WTC11 (cell line): ENCODE measurements around the gene KRT76. TPM values are rescaled to one million over a fixed set of nuclear protein-coding genes. Genes with fewer than 3 reads are reported as not detected.

Source experiments
- ATAC-seq: fragments of 200-7000 bp; cut with Tn5 transposase; 2 replicates; pipeline ENCODE4 v1.10.0; 2021; ENCODE audit warnings: mild to moderate bottlenecking, moderate library complexity
- CTCF ChIA-PET: fragments of 300-600 bp; sonication (Branson Sonifier 250); formaldehyde crosslinking; loops from one replicate; lab custom pipeline; 2021; ENCODE audit warnings: antibody characterized with exemption; lab: Charles Lee
- POLR2A ChIA-PET: fragments of 350-600 bp; sonication (Branson Sonifier 250); formaldehyde crosslinking; loops from one replicate; lab custom pipeline; 2021; ENCODE audit warnings: antibody characterized with exemption; lab: Charles Lee
- DNase-seq: peaks from one replicate; pipeline ENCODE4 v3.0.0; 2021; ENCODE audit warnings: low spot score
- H3K27ac Mint-ChIP-seq: 2 replicates; pipeline ENCODE4 v1.8.0; 2021; ENCODE audit warnings: mixed read lengths
- H3K27me3 Mint-ChIP-seq: 2 replicates; pipeline ENCODE4 v1.8.0; 2021; ENCODE audit warnings: low read depth, mild to moderate bottlenecking, moderate library complexity, mixed read lengths
- H3K36me3 Mint-ChIP-seq: 2 replicates; pipeline ENCODE4 v1.8.0; 2021; ENCODE audit warnings: mixed read lengths
- H3K4me1 Mint-ChIP-seq: 2 replicates; pipeline ENCODE4 v1.8.0; 2022; ENCODE audit warnings: mixed read lengths
- H3K4me3 Mint-ChIP-seq: 2 replicates; pipeline ENCODE4 v1.8.0; 2021; ENCODE audit warnings: mild to moderate bottlenecking, moderate library complexity, mixed read lengths
- H3K9me3 Mint-ChIP-seq: 2 replicates; pipeline ENCODE4 v1.8.0; 2021; ENCODE audit warnings: mixed read lengths
- CDX4 ChIP-seq: fragments of 250-450 bp; sonication (Bioruptor Pico); IDR thresholded peaks from 2 replicates; pipeline ENCODE4 v1.9.0; 2021; ENCODE audit warnings: moderate library complexity, mild to moderate bottlenecking, inconsistent platforms, borderline replicate concordance
- ETV6 ChIP-seq: sonication (generic); formaldehyde crosslinking; IDR thresholded peaks from 2 replicates; pipeline ENCODE4 v1.8.1; 2022; ENCODE audit warnings: mild to moderate bottlenecking, missing genetic modification reagents
- GABPB1 ChIP-seq: sonication (generic); formaldehyde crosslinking; IDR thresholded peaks from 2 replicates; pipeline ENCODE4 v1.8.1; 2023; ENCODE audit warnings: mild to moderate bottlenecking, missing genetic modification reagents
- HMGA2 ChIP-seq: fragments of 250-450 bp; sonication (Bioruptor Pico); IDR thresholded peaks from 2 replicates; pipeline ENCODE4 v1.4.0; 2021; ENCODE audit warnings: mild to moderate bottlenecking, moderate library complexity
- JUN ChIP-seq: sonication (generic); formaldehyde crosslinking; IDR thresholded peaks from 2 replicates; pipeline ENCODE4 v1.8.0; 2023; ENCODE audit warnings: mild to moderate bottlenecking, missing genetic modification reagents
- NFATC4 ChIP-seq: fragments of 250-450 bp; sonication (Bioruptor Pico); IDR thresholded peaks from 2 replicates; pipeline ENCODE4 v1.9.0; 2021; ENCODE audit warnings: mild to moderate bottlenecking
- NR3C1 ChIP-seq: sonication (generic); formaldehyde crosslinking; conservative IDR thresholded peaks from 2 replicates; pipeline ENCODE4 v1.8.1; 2023; ENCODE audit warnings: low read depth, mild to moderate bottlenecking, missing genetic modification reagents
- OVOL2 ChIP-seq: fragments of 250-450 bp; sonication (Bioruptor Pico); IDR thresholded peaks from 2 replicates; pipeline ENCODE4 v1.9.0; 2021; ENCODE audit warnings: mild to moderate bottlenecking, borderline replicate concordance
- RELA ChIP-seq: sonication (generic); formaldehyde crosslinking; IDR thresholded peaks from 2 replicates; pipeline ENCODE4 v1.8.1; 2022; ENCODE audit warnings: missing genetic modification reagents, mild to moderate bottlenecking, borderline replicate concordance
- SMAD4 ChIP-seq: sonication (generic); formaldehyde crosslinking; IDR thresholded peaks from 2 replicates; pipeline ENCODE4 v1.8.0; 2022; ENCODE audit warnings: mild to moderate bottlenecking, missing genetic modification reagents
- TCF7 ChIP-seq: sonication (generic); formaldehyde crosslinking; IDR thresholded peaks from 2 replicates; pipeline ENCODE4 v1.8.0; 2022; ENCODE audit warnings: mild to moderate bottlenecking, low read depth, missing genetic modification reagents, moderate library complexity
- TEAD4 ChIP-seq: sonication (generic); formaldehyde crosslinking; IDR thresholded peaks from 2 replicates; pipeline ENCODE4 v1.8.0; 2022; ENCODE audit warnings: mild to moderate bottlenecking, missing genetic modification reagents
- ZBTB21 ChIP-seq: sonication (generic); formaldehyde crosslinking; IDR thresholded peaks from 2 replicates; pipeline ENCODE4 v1.8.1; 2023; ENCODE audit warnings: mild to moderate bottlenecking, missing genetic modification reagents, borderline replicate concordance
- ZNF121 ChIP-seq: sonication (generic); formaldehyde crosslinking; IDR thresholded peaks from 2 replicates; pipeline ENCODE4 v1.8.0; 2023; ENCODE audit warnings: missing genetic modification reagents
- ZNF232 ChIP-seq: sonication (generic); formaldehyde crosslinking; IDR thresholded peaks from 2 replicates; pipeline ENCODE4 v1.8.0; 2022; ENCODE audit warnings: mild to moderate bottlenecking, missing genetic modification reagents
- ZNF263 ChIP-seq: sonication (generic); formaldehyde crosslinking; IDR thresholded peaks from 2 replicates; pipeline ENCODE4 v1.8.1; 2022; ENCODE audit warnings: low read depth, mild to moderate bottlenecking, moderate library complexity, missing genetic modification reagents
- total RNA-seq: library from RNA; stranded (reverse); gene quantifications from 3 replicates; pipeline ENCODE4 v1.2.3, GENCODE V29; 2021
- TF ChIP-seq, protein P1 (sequence below): sonication (generic); formaldehyde crosslinking; conservative IDR thresholded peaks from 2 replicates; pipeline ENCODE4 v1.8.1; 2022; ENCODE audit warnings: mild to moderate bottlenecking, missing genetic modification reagents
- TF ChIP-seq, protein P2 (sequence below): sonication (generic); formaldehyde crosslinking; IDR thresholded peaks from 2 replicates; pipeline ENCODE4 v1.8.1; 2023; ENCODE audit warnings: mild to moderate bottlenecking, moderate library complexity, missing genetic modification reagents
- TF ChIP-seq, protein P3 (sequence below): fragments of 250-450 bp; sonication (Bioruptor Pico); IDR thresholded peaks from 2 replicates; pipeline ENCODE4 v1.9.0; 2021; ENCODE audit warnings: mild to moderate bottlenecking, borderline replicate concordance
- TF ChIP-seq, protein P4 (sequence below): sonication (generic); formaldehyde crosslinking; IDR thresholded peaks from 2 replicates; pipeline ENCODE4 v1.8.0; 2022; ENCODE audit warnings: mild to moderate bottlenecking, missing genetic modification reagents
- TF ChIP-seq, protein P5 (sequence below): sonication (generic); formaldehyde crosslinking; IDR thresholded peaks from 2 replicates; pipeline ENCODE4 v1.8.1; 2022; ENCODE audit warnings: mild to moderate bottlenecking, missing genetic modification reagents, moderate library complexity, borderline replicate concordance
- TF ChIP-seq, protein P6 (sequence below): fragments of 250-450 bp; sonication (Bioruptor Pico); IDR thresholded peaks from 2 replicates; pipeline ENCODE4 v2.1.2; 2022; ENCODE audit warnings: mild to moderate bottlenecking, moderate library complexity

Gene KRT76
- total RNA-seq, 1 experiment from 2014 or later, result not detected

- H3K9me3 Mint-ChIP-seq, result peaks cover 3% of the 10 kb centered on the region
- H3K4me3 Mint-ChIP-seq, result no peak overlapping the region
- no peak for DNase-seq
- H3K36me3 Mint-ChIP-seq, result no peaks in the 10 kb centered on the region
- peaks cover 2% of the 10 kb centered on the region for H3K4me1 Mint-ChIP-seq
- TF ChIP-seq GABPB1 (CRISPR knock-in tag) (no peak), RELA (CRISPR knock-in tag) (no peak), TEAD4 (CRISPR knock-in tag) (no peak), JUN (CRISPR knock-in tag) (no peak), TCF7 (CRISPR knock-in tag) (no peak), ZNF232 (CRISPR knock-in tag) (no peak), ETV6 (no peak), HMGA2 (no peak), ZNF263 (CRISPR knock-in tag) (no peak), ZBTB21 (CRISPR knock-in tag) (no peak)
- TF ChIP-seq, protein P1, sequence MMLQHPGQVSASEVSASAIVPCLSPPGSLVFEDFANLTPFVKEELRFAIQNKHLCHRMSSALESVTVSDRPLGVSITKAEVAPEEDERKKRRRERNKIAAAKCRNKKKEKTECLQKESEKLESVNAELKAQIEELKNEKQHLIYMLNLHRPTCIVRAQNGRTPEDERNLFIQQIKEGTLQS (CRISPR knock-in tag), result no peak
- TF ChIP-seq, protein P2, sequence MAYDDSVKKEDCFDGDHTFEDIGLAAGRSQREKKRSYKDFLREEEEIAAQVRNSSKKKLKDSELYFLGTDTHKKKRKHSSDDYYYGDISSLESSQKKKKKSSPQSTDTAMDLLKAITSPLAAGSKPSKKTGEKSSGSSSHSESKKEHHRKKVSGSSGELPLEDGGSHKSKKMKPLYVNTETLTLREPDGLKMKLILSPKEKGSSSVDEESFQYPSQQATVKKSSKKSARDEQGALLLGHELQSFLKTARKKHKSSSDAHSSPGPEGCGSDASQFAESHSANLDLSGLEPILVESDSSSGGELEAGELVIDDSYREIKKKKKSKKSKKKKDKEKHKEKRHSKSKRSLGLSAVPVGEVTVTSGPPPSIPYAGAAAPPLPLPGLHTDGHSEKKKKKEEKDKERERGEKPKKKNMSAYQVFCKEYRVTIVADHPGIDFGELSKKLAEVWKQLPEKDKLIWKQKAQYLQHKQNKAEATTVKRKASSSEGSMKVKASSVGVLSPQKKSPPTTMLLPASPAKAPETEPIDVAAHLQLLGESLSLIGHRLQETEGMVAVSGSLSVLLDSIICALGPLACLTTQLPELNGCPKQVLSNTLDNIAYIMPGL, result no peak
- ATAC-seq, result no peak
- no peaks in the 10 kb centered on the region for H3K27me3 Mint-ChIP-seq
- ChIA-PET POLR2A (no interaction called here), CTCF (interaction anchor here (0.8 to 1.3 kb wide), 5 partner anchors 18 to 130 kb away, joined by 3 read pairs; no protein-coding TSS in a partner anchor)
- H3K27ac Mint-ChIP-seq, result no peak overlapping the region
These were observed 44.9 kb upstream of the KRT76 start for GRCh38 chr12:52821826-52822660.

GRCh38 chr12:52821071-52821730 is 44.1 kb upstream of the KRT76 start:
- CTCF ChIA-PET, result interaction anchor here (0.8 to 1.7 kb wide), 5 partner anchors 15 to 129 kb away, joined by 3 to 4 read pairs (median 3); no protein-coding TSS in a partner anchor
- DNase-seq (no peak), ATAC-seq (no peak)
- H3K36me3 Mint-ChIP-seq, result no peaks in the 10 kb centered on the region
- H3K4me1 Mint-ChIP-seq, result no peaks in the 10 kb centered on the region
- H3K27me3 Mint-ChIP-seq, result no peaks in the 10 kb centered on the region
- POLR2A ChIA-PET, result interaction anchor here (0.6 kb wide), 1 partner anchor 39 kb away, joined by 8 read pairs; no protein-coding TSS in a partner anchor
- H3K4me3 Mint-ChIP-seq, result no peak overlapping the region
- no peaks in the 10 kb centered on the region for H3K9me3 Mint-ChIP-seq
- no peak overlapping the region; the same call in 1 of the 2 replicates for H3K27ac Mint-ChIP-seq
- TF ChIP-seq, protein P3, sequence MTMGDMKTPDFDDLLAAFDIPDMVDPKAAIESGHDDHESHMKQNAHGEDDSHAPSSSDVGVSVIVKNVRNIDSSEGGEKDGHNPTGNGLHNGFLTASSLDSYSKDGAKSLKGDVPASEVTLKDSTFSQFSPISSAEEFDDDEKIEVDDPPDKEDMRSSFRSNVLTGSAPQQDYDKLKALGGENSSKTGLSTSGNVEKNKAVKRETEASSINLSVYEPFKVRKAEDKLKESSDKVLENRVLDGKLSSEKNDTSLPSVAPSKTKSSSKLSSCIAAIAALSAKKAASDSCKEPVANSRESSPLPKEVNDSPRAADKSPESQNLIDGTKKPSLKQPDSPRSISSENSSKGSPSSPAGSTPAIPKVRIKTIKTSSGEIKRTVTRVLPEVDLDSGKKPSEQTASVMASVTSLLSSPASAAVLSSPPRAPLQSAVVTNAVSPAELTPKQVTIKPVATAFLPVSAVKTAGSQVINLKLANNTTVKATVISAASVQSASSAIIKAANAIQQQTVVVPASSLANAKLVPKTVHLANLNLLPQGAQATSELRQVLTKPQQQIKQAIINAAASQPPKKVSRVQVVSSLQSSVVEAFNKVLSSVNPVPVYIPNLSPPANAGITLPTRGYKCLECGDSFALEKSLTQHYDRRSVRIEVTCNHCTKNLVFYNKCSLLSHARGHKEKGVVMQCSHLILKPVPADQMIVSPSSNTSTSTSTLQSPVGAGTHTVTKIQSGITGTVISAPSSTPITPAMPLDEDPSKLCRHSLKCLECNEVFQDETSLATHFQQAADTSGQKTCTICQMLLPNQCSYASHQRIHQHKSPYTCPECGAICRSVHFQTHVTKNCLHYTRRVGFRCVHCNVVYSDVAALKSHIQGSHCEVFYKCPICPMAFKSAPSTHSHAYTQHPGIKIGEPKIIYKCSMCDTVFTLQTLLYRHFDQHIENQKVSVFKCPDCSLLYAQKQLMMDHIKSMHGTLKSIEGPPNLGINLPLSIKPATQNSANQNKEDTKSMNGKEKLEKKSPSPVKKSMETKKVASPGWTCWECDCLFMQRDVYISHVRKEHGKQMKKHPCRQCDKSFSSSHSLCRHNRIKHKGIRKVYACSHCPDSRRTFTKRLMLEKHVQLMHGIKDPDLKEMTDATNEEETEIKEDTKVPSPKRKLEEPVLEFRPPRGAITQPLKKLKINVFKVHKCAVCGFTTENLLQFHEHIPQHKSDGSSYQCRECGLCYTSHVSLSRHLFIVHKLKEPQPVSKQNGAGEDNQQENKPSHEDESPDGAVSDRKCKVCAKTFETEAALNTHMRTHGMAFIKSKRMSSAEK, result no peak
- TF ChIP-seq ZNF121 (CRISPR knock-in tag), result no peak
- TF ChIP-seq, protein P4, sequence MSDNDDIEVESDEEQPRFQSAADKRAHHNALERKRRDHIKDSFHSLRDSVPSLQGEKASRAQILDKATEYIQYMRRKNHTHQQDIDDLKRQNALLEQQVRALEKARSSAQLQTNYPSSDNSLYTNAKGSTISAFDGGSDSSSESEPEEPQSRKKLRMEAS (CRISPR knock-in tag), result no peak
- no peak for TF ChIP-seq ZNF263 (CRISPR knock-in tag)
- TF ChIP-seq, protein P5, sequence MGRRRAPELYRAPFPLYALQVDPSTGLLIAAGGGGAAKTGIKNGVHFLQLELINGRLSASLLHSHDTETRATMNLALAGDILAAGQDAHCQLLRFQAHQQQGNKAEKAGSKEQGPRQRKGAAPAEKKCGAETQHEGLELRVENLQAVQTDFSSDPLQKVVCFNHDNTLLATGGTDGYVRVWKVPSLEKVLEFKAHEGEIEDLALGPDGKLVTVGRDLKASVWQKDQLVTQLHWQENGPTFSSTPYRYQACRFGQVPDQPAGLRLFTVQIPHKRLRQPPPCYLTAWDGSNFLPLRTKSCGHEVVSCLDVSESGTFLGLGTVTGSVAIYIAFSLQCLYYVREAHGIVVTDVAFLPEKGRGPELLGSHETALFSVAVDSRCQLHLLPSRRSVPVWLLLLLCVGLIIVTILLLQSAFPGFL (CRISPR knock-in tag), result no peak
- TF ChIP-seq CDX4 (CRISPR knock-in tag), result no peak
- no peak for TF ChIP-seq SMAD4 (CRISPR knock-in tag)
- TF ChIP-seq, protein P6, sequence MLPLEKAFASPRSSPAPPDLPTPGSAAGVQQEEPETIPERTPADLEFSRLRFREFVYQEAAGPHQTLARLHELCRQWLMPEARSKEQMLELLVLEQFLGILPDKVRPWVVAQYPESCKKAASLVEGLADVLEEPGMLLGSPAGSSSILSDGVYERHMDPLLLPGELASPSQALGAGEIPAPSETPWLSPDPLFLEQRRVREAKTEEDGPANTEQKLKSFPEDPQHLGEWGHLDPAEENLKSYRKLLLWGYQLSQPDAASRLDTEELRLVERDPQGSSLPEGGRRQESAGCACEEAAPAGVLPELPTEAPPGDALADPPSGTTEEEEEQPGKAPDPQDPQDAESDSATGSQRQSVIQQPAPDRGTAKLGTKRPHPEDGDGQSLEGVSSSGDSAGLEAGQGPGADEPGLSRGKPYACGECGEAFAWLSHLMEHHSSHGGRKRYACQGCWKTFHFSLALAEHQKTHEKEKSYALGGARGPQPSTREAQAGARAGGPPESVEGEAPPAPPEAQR (CRISPR knock-in tag), result no peak
- TF ChIP-seq NFATC4 (CRISPR knock-in tag), result no peak
- TF ChIP-seq ETV6, result no peak
- TF ChIP-seq OVOL2 (CRISPR knock-in tag), result no peak
- TF ChIP-seq NR3C1 (CRISPR knock-in tag), result no peak
